OCI-LY1 (cell line): ENCODE measurements around the gene KIAA1549.

Experiments used
- CTCF ChIP-seq: fragments of 200-600 bp; sonication (generic), shearing (Covaris generic); IDR thresholded peaks from 2 replicates; pipeline ENCODE4 v1.5.1; 2017; ENCODE audit warnings: mild to moderate bottlenecking, antibody characterized with exemption, low read length, moderate library complexity, mixed read lengths
- EZH2 ChIP-seq: fragments of 200-600 bp; sonication (generic), shearing (Covaris generic); IDR thresholded peaks from 2 replicates; pipeline ENCODE4 v1.8.0; 2017; ENCODE audit warnings: borderline replicate concordance, mixed run types, mild to moderate bottlenecking, antibody characterized with exemption, low read length, moderate library complexity, mixed read lengths

DNA sequence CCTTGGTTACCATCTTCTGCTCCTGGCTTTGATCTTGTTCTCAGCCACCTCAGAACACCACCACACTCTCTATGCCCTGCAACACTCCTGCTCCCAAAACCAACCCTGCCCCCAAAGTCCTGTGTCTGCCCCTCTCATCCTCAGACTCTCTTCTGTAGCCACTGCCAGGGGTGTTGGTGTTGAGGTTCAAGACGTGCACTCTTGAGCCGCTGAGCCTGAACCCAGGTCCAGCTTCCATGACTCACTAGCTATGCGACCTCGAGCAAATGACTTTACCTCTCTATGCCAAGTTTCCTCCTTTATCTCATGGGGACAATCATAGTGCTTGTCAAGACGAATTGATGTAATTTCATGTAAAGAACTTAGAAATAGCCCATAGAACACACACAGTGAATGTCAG lies 182.4 kb downstream of the KIAA1549 start:
- no peak for TF ChIP-seq CTCF
- TF ChIP-seq EZH2, result no peak
